GM21528 (cell line): Measurements from ENCODE around the gene TMEM132C.
"Not testable (repeated sequence)": the region's sequence is repeated elsewhere in the genome, so short reads cannot be mapped to it uniquely, and the experiment has no call there.

ENCODE experiments used
- ATAC-seq: cut with Tn5 transposase; IDR thresholded peaks from one replicate; pipeline ENCODE4 v1.9.1; 2021; ENCODE audit warnings: mild to moderate bottlenecking, moderate library complexity; ENCODE audit not compliant: unreplicated experiment, low FRiP score

TMEM132C gene

GRCh38 chr12:128267131-128267622 is at the start of gene TMEM132C:
Gene TMEM132C, plus strand, starts transcription at chr12:128267170. Its CDS starts 233 bp downstream, at chr12:128267403.
- ATAC-seq: no peak

- ATAC-seq: no peak
Measured at GRCh38 chr12:128224226-128224625, 42.7 kb upstream of the TMEM132C start.

GRCh38 chr12:128228581-128228980 is 38.4 kb upstream of the TMEM132C start:
- ATAC-seq: no peak

GRCh38 chr12:128235635-128236417 is 31.1 kb upstream of the TMEM132C start:
- no peak for ATAC-seq

GRCh38 chr12:128236525-128236924 is 30.4 kb upstream of the TMEM132C start:
- ATAC-seq: no peak

GRCh38 chr12:128240745-128241144 is 26.2 kb upstream of the TMEM132C start:
- ATAC-seq: no peak

GRCh38 chr12:128245121-128245520 is 21.8 kb upstream of the TMEM132C start:
- no peak for ATAC-seq

- no peak for ATAC-seq
Measured at GRCh38 chr12:128245905-128246304, 21.1 kb upstream of the TMEM132C start.

- no peak for ATAC-seq
Measured at GRCh38 chr12:128250096-128250495, 16.9 kb upstream of the TMEM132C start.

GRCh38 chr12:128253829-128254228 is 13.1 kb upstream of the TMEM132C start:
- ATAC-seq: not testable (repeated sequence)

GRCh38 chr12:128258866-128259555 is 8.0 kb upstream of the TMEM132C start:
- no peak for ATAC-seq

- ATAC-seq: no peak
Measured at GRCh38 chr12:128259556-128260070, 7.4 kb upstream of the TMEM132C start.

GRCh38 chr12:128261757-128262156 is 5.2 kb upstream of the TMEM132C start:
- no peak for ATAC-seq

- ATAC-seq: no peak
Measured at GRCh38 chr12:128265566-128265965, 1.4 kb upstream of the TMEM132C start.

- no peak for ATAC-seq
Measured at GRCh38 chr12:128266086-128266485, 884 bp upstream of the TMEM132C start.

- ATAC-seq: no peak
Measured at GRCh38 chr12:128266541-128267130, 334 bp upstream of the TMEM132C start.

- no peak for ATAC-seq
Measured at GRCh38 chr12:128267651-128268378, 845 bp downstream of the TMEM132C start.

- ATAC-seq: no peak
Measured at GRCh38 chr12:128268379-128268995, 1.5 kb downstream of the TMEM132C start.

- ATAC-seq: no peak
Measured at GRCh38 chr12:128269181-128269591, 2.2 kb downstream of the TMEM132C start.

GRCh38 chr12:128276471-128276870 is 9.5 kb downstream of the TMEM132C start:
- ATAC-seq: no peak
